ENCODE results near the gene CTDNEP1. TPM values are rescaled to one million over a fixed set of nuclear protein-coding genes. Genes with fewer than 3 reads are reported as not detected.

The CTDNEP1 gene
- total RNA-seq, 2 donors from 2014 or later, result 33.5 to 44.8 TPM

GRCh38 chr17:7207120-7208001 is 44.2 kb downstream of the CTDNEP1 start:
- no peak overlapping the region for H3K27ac ChIP-seq
- H3K4me3 ChIP-seq, result no peak overlapping the region
- intact Hi-C loops (cut with DNase I), result loop anchor here (10.0 kb wide), 1 partner anchor 63 kb away; no protein-coding TSS in a partner anchor
- TF ChIP-seq CTCF (IDR thresholded peaks at IDR 0.05) (no peak), POLR2A (IDR thresholded peaks at IDR 0.05) (no peak)
- H3K9me3 ChIP-seq, result no peaks in the 10 kb centered on the region
- ATAC-seq (no peak), DNase-seq (peak in 1 of 4 donors; percentile 12)
- peaks cover 8% of the 10 kb centered on the region for H3K4me1 ChIP-seq
- H3K36me3 ChIP-seq (replicated peaks in 1 of 2; ENCODE audit: insufficient read depth in 1 of 2, low read depth in 2 of 2), result no peaks in the 10 kb centered on the region
- H3K27me3 ChIP-seq, result no peaks in the 10 kb centered on the region
- 79 to 80% methylated on average over 24 of the region's 24 CpGs for WGBS, 2 donors

- Histone ChIP-seq H3K27me3 (no peaks in the 10 kb centered on the region), H3K4me3 (no peak overlapping the region), H3K36me3 (replicated peaks in 1 of 2; ENCODE audit: insufficient read depth in 1 of 2, low read depth in 2 of 2) (no peaks in the 10 kb centered on the region), H3K27ac (peak overlapping the region in 2 of 4 donors; percentile 5 to 17), H3K9me3 (no peaks in the 10 kb centered on the region), H3K4me1 (peaks cover 8% of the 10 kb centered on the region)
- no peak for TF ChIP-seq CTCF (IDR thresholded peaks at IDR 0.05)
- TF ChIP-seq POLR2A (IDR thresholded peaks at IDR 0.05), result no peak
- intact Hi-C loops (cut with DNase I), result loop anchor here (10.0 kb wide), 1 partner anchor 61 kb away; no protein-coding TSS in a partner anchor
- no peak for ATAC-seq
- 54 to 59% methylated on average over 14 to 15 of the region's 15 CpGs for WGBS, 2 donors
- DNase-seq, result no peak
These were observed 46.0 kb downstream of the CTDNEP1 start for GRCh38 chr17:7205561-7205960.

GRCh38 chr17:7204828-7205461 is 46.6 kb downstream of the CTDNEP1 start:
- H3K27ac ChIP-seq, result peak overlapping the region in 3 of 4 donors; percentile 5 to 36 (median 17)
- H3K36me3 ChIP-seq (replicated peaks in 1 of 2; ENCODE audit: insufficient read depth in 1 of 2, low read depth in 2 of 2), result no peaks in the 10 kb centered on the region
- H3K27me3 ChIP-seq, result no peaks in the 10 kb centered on the region
- intact Hi-C loops (cut with DNase I), result loop anchor here (10.0 kb wide), 1 partner anchor 60 kb away; no protein-coding TSS in a partner anchor
- no peak for TF ChIP-seq CTCF (IDR thresholded peaks at IDR 0.05)
- TF ChIP-seq POLR2A (IDR thresholded peaks at IDR 0.05), result peak in 1 of 3 donors; percentile 12
- peaks cover 8% of the 10 kb centered on the region for H3K4me1 ChIP-seq
- ATAC-seq (peak; percentile 81), DNase-seq (peak; percentile 73 to 87 (median 82))
- H3K4me3 ChIP-seq, result no peak overlapping the region
- WGBS, 2 donors, result 4% methylated on average over 27 to 34 of the region's 34 CpGs
- no peaks in the 10 kb centered on the region for H3K9me3 ChIP-seq

GRCh38 chr17:7204336-7204735 is 47.2 kb downstream of the CTDNEP1 start:
- no peaks in the 10 kb centered on the region for H3K27me3 ChIP-seq
- H3K9me3 ChIP-seq, result no peaks in the 10 kb centered on the region
- TF ChIP-seq POLR2A (IDR thresholded peaks at IDR 0.05), result no peak
- TF ChIP-seq CTCF (IDR thresholded peaks at IDR 0.05), result no peak
- intact Hi-C loops (cut with DNase I), result loop anchor here (10.0 kb wide), 1 partner anchor 60 kb away; no protein-coding TSS in a partner anchor
- peaks cover 8% of the 10 kb centered on the region for H3K4me1 ChIP-seq
- H3K27ac ChIP-seq, result peak overlapping the region in 1 of 4 donors; percentile 36
- no peak overlapping the region for H3K4me3 ChIP-seq
- WGBS, 2 donors, result 77 to 78% methylated on average over 11 to 15 of the region's 15 CpGs
- DNase-seq, result no peak
- ATAC-seq, result no peak
- H3K36me3 ChIP-seq (replicated peaks in 1 of 2; ENCODE audit: insufficient read depth in 1 of 2, low read depth in 2 of 2), result no peaks in the 10 kb centered on the region
